Activated CD4-positive, CD25-positive, alpha-beta regulatory T cell (primary cell): ENCODE data around the gene AP4B1.
"Not testable (repeated sequence)": the region's sequence is repeated elsewhere in the genome, so short reads cannot be mapped to it uniquely, and the experiment has no call there.

Experiments used
- DNase-seq, 4 experiments: peaks; one replicate each; lab custom pipeline; 2025; lab: John Stamatoyannopoulos, UW

AP4B1 gene

GRCh38 chr1:113858418-113858817 lies 46.2 kb downstream of the AP4B1 start:
- no peak for DNase-seq

DNA sequence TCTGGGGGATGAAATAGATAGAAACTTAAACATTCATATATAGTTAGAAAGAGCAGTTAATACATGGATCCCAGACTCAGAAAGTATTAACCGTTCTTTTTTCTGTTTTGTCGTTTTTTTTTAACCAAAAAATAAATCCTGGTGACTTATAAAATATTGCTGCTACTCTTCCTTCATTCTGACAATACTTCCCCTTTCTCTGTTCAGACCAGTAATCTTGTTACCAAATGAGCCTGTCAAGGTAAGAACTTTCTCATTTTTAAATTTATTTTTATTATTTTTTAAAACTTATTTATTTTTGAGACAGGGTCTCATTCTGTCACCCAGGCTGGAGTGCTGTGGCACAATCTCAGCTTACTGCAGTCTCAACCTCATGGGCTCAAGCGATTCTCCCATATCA lies 46.8 kb downstream of the AP4B1 start:
- no peak for DNase-seq

DNA sequence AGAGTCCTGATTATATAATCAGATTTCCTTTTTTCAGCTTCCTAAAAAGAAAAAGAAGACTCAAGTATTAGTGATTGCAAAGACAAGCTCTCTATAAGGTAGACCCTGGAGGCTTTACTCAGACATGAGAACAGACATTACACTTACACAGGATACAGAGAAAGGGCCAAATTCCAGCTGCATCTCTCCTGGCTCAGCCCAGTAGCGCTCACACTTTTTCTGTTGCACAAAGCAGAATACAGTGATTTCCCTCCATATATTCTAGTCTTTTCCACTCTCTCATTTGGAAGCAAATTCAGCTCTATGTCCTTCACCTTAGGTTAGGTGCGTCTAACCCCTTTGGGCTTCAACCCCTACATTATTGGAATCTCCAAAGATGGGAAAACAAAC lies 48.2 kb downstream of the AP4B1 start:
- no peak for DNase-seq

DNA sequence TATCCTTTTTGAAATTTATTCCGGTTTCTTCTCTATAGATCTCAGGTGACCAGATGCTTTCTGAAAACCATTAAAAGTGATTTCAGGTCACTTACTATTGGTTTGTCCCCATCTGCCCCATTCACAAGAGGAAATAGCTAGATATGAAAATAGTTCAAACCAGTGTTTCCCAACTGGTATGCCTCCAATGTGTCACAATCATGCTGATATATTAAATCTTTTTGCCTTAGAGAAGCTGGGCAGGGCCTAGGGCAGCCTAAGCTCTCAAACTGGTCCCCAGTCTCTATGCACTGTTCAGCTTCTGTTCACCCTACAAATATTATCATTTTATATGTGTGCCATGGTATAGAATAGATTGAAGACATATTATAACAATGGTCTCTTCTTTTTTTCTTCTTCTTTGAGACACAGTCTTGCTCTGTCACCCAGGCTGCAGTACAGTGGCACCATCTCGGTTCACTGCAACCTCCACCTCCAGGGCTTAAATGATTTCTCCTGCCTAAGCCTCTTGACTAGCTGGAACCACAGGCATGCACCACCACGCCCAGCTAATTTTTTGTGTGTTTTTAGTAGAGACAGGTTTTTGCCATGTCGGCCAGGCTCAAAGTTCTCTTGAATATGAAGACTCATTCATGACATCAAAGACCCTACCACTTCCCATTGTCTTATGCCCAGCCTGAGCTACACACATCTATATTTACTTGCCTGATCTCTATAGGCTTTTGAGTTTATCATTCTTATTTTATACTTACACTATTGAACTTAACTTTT lies 48.8 kb downstream of the AP4B1 start:
- no peak for DNase-seq

DNA sequence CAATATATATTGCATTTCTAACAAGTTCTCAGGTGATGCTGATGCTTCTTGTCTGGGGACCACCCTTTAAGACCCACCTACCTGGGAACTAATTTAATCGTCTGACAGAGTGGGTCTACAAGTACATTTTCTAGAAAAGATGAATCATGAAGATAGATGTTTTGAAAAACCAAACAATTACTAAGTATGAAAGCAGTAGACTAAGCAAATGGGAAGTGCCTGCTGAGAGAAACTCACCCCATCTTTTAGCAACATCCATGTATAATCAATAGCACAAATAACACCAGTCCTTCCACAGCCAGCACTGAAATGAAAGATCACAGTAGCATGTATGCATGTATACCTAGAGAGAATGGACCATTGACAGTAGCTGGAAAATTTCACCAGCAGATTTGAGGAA lies 50.4 kb downstream of the AP4B1 start:
- DNase-seq: no peak

- DNase-seq: not testable (repeated sequence)
Observed at GRCh38 chr1:113852694-113853093, 51.9 kb downstream of the AP4B1 start.

DNA sequence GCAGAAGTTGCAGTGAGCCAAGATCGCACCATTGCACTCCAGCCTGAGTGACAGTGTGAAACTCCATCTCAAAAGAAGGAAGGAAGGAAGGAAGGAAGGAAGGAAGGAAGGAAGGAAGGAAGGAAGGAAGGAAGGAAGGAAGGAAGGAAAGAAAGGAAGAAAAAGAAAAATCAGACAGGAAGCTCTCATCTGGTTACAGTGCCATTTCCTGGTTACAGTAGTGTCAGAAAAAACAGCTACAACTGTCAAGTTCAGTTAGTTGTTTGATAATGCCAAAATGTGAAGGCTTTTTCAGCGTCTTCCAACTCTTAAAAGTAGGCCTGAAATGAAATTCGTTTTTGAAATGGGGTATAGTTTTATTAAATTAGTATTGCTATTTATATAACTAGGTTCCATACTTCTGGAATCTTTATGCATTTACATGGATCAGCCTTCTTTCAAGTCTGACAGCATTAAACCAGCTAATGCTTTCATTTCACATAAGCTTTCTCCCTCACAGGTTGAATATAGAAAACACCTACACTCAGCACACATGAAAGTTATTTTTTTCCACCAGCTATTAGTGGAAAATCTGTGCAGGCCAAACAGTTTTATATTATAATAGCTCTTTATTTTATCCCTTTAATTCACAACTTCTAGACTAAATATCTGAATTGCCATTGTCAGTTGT lies 54.3 kb downstream of the AP4B1 start:
- no peak for DNase-seq

- DNase-seq: no peak
Observed at GRCh38 chr1:113849072-113849471, 55.5 kb downstream of the AP4B1 start.

DNA sequence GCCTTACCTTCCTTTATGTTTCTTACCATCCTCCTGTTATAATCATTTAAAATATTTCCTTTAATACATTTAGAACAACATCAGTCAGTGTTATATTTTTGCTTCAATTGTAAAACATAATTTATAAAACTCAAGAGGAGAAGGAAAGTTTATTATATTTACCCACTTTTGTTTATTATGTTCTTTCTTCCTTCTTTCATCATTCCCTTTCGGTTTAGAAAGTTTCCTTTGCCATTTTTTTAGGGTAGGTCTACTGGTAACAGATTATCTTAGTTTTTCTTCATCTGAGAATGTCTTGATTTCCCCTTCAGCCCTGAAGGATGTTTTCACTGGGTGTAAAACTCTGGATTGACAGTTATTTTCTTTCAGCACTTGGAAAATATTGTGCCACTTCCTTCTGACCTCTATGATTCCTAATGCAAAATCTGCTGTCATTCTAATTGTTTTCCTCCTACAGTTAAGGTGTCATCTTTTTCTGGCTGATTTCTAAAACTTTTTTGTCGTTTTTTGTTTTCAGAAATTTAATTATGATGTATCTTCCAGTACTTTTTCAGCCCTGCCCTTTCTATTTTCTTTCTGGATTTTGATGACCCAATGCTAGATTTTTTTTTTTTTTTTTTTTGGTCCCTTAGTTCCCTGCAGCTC lies 58.1 kb downstream of the AP4B1 start:
- DNase-seq: no peak
